AG10803 (cell line): ENCODE results near the gene DAZAP1.

Experiments
- DNase-seq: peaks from one replicate; pipeline ENCODE4 v3.0.0; 2010; ENCODE audit warnings: low read depth
- H3K4me3 ChIP-seq: 2 replicates; pipeline ENCODE4 v1.5.1; 2011; ENCODE audit warnings: mild to moderate bottlenecking, low read length, control low read depth
- TF ChIP-seq, protein P1 (sequence below): conservative IDR thresholded peaks from 2 replicates; pipeline ENCODE4 v1.5.1; 2011; ENCODE audit warnings: mild to moderate bottlenecking, low read length, control low read depth, inconsistent platforms

The DAZAP1 gene

DNA sequence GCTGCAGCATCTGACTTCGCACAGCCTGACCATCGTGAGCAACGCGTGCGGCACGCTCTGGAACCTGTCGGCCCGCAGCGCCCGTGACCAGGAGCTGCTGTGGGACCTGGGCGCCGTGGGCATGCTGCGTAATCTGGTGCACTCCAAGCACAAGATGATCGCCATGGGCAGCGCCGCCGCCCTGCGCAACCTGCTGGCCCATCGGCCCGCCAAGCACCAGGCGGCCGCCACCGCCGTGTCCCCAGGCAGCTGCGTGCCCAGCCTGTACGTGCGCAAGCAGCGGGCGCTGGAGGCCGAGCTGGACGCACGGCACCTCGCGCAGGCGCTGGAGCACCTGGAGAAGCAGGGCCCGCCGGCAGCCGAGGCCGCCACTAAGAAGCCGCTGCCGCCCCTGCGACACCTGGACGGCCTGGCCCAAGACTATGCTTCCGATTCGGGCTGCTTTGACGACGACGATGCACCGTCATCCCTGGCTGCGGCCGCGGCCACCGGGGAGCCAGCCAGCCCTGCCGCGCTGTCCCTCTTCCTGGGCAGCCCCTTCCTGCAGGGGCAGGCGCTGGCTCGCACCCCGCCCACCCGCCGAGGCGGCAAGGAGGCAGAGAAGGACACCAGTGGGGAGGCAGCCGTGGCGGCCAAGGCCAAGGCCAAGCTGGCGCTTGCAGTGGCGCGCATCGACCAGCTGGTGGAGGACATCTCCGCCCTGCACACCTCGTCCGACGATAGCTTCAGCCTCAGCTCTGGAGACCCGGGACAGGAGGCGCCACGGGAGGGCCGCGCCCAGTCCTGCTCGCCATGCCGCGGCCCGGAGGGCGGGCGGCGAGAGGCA is 58.0 kb downstream of the DAZAP1 start:
- TF ChIP-seq, protein P1, sequence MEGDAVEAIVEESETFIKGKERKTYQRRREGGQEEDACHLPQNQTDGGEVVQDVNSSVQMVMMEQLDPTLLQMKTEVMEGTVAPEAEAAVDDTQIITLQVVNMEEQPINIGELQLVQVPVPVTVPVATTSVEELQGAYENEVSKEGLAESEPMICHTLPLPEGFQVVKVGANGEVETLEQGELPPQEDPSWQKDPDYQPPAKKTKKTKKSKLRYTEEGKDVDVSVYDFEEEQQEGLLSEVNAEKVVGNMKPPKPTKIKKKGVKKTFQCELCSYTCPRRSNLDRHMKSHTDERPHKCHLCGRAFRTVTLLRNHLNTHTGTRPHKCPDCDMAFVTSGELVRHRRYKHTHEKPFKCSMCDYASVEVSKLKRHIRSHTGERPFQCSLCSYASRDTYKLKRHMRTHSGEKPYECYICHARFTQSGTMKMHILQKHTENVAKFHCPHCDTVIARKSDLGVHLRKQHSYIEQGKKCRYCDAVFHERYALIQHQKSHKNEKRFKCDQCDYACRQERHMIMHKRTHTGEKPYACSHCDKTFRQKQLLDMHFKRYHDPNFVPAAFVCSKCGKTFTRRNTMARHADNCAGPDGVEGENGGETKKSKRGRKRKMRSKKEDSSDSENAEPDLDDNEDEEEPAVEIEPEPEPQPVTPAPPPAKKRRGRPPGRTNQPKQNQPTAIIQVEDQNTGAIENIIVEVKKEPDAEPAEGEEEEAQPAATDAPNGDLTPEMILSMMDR = peak; percentile 47
- H3K4me3 ChIP-seq = no peak overlapping the region
- DNase-seq = peak; percentile 47

DNA sequence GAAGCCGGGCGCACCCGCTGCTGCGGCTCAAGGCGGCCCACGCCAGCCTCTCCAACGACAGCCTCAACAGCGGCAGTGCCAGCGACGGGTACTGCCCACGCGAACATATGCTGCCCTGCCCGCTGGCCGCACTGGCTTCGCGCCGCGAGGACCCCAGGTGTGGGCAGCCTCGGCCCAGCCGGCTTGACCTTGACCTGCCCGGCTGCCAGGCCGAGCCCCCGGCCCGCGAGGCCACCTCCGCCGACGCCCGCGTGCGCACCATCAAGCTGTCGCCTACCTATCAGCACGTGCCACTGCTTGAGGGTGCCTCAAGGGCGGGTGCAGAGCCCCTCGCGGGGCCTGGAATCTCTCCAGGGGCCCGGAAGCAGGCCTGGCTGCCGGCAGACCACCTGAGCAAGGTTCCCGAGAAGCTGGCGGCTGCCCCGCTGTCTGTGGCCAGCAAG is 58.7 kb downstream of the DAZAP1 start:
- DNase-seq = no peak
- H3K4me3 ChIP-seq = no peak overlapping the region
- TF ChIP-seq, protein P1 = no peak

DNA sequence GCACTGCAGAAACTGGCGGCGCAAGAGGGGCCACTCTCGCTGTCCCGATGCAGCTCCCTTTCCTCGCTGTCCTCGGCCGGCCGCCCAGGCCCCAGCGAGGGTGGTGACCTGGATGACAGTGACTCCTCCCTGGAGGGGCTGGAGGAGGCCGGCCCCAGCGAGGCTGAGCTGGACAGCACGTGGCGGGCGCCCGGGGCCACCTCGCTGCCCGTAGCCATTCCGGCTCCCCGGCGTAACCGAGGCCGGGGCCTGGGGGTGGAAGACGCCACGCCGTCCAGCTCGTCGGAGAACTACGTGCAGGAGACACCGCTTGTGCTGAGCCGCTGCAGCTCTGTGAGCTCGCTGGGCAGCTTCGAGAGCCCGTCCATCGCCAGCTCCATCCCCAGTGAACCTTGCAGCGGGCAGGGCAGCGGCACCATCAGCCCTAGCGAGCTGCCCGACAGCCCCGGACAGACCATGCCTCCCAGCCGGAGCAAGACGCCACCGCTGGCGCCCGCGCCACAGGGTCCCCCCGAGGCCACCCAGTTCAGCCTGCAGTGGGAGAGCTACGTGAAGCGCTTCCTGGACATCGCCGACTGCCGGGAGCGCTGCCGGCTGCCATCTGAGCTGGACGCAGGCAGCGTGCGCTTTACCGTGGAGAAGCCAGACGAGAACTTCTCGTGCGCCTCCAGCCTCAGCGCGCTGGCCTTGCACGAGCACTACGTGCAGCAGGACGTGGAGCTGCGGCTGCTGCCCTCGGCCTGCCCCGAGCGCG is 59.3 kb downstream of the DAZAP1 start:
- H3K4me3 ChIP-seq = no peak overlapping the region
- TF ChIP-seq, protein P1 = no peak
- DNase-seq = no peak

DNA sequence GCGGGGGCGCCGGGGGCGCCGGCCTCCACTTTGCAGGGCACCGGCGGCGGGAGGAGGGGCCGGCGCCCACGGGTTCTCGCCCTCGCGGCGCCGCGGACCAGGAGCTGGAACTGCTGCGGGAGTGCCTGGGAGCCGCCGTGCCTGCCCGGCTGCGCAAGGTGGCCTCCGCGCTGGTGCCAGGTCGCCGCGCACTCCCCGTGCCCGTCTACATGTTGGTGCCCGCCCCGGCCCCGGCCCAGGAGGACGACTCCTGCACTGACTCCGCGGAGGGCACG is 59.8 kb downstream of the DAZAP1 start:
- TF ChIP-seq, protein P1 = no peak
- H3K4me3 ChIP-seq = no peak overlapping the region
- DNase-seq = no peak

DNA sequence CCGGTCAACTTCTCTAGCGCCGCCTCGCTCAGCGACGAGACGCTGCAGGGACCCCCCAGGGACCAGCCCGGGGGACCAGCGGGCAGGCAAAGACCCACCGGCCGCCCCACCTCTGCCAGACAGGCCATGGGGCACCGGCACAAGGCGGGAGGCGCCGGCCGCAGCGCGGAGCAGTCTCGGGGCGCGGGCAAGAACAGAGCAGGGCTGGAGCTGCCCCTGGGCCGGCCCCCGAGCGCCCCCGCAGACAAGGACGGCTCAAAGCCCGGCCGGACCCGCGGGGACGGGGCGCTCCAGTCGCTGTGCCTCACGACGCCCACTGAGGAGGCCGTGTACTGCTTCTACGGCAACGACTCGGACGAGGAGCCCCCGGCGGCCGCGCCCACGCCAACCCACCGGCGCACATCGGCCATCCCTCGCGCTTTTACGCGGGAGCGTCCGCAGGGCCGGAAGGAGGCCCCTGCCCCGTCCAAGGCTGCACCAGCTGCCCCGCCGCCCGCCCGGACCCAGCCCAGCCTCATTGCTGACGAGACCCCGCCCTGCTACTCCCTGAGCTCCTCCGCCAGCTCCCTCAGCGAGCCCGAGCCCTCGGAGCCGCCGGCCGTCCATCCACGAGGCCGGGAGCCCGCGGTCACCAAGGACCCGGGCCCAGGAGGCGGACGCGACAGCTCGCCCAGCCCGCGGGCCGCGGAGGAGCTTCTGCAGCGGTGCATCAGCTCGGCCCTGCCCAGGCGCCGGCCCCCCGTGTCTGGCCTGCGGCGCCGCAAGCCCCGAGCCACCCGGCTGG is 60.3 kb downstream of the DAZAP1 start:
- TF ChIP-seq, protein P1 = no peak
- no peak overlapping the region for H3K4me3 ChIP-seq
- no peak for DNase-seq

DNA sequence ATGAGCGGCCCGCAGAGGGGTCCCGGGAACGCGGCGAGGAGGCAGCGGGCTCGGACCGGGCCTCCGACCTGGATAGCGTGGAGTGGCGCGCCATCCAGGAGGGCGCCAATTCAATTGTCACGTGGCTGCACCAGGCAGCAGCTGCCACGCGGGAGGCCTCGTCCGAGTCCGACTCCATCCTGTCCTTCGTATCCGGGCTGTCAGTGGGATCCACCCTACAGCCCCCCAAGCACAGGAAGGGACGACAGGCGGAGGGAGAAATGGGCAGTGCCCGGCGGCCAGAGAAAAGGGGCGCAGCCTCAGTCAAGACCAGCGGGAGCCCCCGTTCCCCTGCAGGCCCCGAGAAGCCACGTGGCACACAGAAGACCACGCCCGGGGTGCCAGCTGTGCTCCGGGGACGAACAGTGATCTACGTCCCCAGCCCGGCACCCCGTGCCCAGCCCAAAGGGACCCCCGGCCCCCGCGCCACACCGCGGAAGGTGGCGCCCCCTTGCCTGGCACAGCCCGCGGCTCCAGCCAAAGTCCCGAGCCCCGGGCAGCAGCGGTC is 61.0 kb downstream of the DAZAP1 start:
- TF ChIP-seq, protein P1 = no peak
- H3K4me3 ChIP-seq = peak overlapping the region; percentile 24
- DNase-seq = no peak
